GM19438 (cell line): ENCODE data around the gene TNFRSF18.

Source experiments
- ATAC-seq: cut with Tn5 transposase; IDR thresholded peaks from one replicate; pipeline ENCODE4 v1.9.1; 2021; ENCODE audit warnings: low read depth; ENCODE audit not compliant: unreplicated experiment

The TNFRSF18 gene

DNA sequence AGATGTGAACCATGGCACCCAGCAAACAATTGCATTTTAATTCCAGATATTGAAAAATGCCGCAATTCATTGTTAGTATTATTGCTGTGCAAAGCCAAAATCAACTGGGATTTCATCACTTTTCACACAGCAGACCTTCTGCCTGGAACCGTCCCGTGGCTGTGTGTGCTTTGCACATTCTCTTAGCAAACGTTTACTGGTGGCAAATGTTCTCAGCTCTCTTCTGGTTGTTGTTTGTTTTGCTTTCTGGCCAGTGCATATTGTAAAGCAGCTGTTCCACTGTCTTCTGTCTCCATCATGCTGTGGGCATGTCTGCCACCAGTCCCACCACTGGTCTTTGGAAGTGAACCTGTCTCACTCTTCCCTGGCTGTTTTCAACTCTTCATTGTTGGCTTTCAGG lies 52.5 kb downstream of the TNFRSF18 start:
- ATAC-seq: no peak
